ENCODE data around the gene CDC5L.
A peak's percentile ranks its signal among the peaks of the same experiment; 100 is the strongest.
"Not testable (repeated sequence)": the region's sequence is repeated elsewhere in the genome, so short reads cannot be mapped to it uniquely, and the experiment has no call there.

CDC5L gene

GRCh38 chr6:44387346-44388134 lies at the start of gene CDC5L:
CDC5L (plus strand) TSS chr6:44387706; CDS start chr6:44387824, 118 bp downstream.
- peak; percentile 100 for DNase-seq

GRCh38 chr6:44338228-44339122 lies 49.0 kb upstream of the CDC5L start:
- DNase-seq, result peak; percentile 76 to 80

GRCh38 chr6:44339301-44339700 lies 48.2 kb upstream of the CDC5L start:
- no peak for DNase-seq

GRCh38 chr6:44339763-44340625 lies 47.5 kb upstream of the CDC5L start:
- no peak for DNase-seq

GRCh38 chr6:44341095-44341890 lies 46.2 kb upstream of the CDC5L start:
- no peak for DNase-seq

GRCh38 chr6:44342052-44342451 lies 45.5 kb upstream of the CDC5L start:
- peak; percentile 49 to 54 for DNase-seq

- no peak for DNase-seq
These were observed 45.0 kb upstream of the CDC5L start, which contains the start of gene SPATS1 for GRCh38 chr6:44342489-44342888. SPATS1 (plus strand) TSS chr6:44342650; CDS start chr6:44343096, 446 bp downstream.

- DNase-seq, result not testable (repeated sequence)
These were observed 40.7 kb upstream of the CDC5L start for GRCh38 chr6:44346818-44347217.

- DNase-seq, result no peak
These were observed 37.4 kb upstream of the CDC5L start for GRCh38 chr6:44349904-44350649.

GRCh38 chr6:44350650-44350994 lies 36.9 kb upstream of the CDC5L start:
- not testable (repeated sequence) for DNase-seq

- no peak for DNase-seq
These were observed 35.2 kb upstream of the CDC5L start for GRCh38 chr6:44352259-44352658.

GRCh38 chr6:44353336-44353735 lies 34.2 kb upstream of the CDC5L start:
- DNase-seq, result no peak

- DNase-seq, result no peak
These were observed 31.9 kb upstream of the CDC5L start for GRCh38 chr6:44355640-44356039.

- no peak for DNase-seq
These were observed 31.0 kb upstream of the CDC5L start for GRCh38 chr6:44356487-44356886.

- no peak for DNase-seq
These were observed 27.5 kb upstream of the CDC5L start for GRCh38 chr6:44359973-44360372.

GRCh38 chr6:44361947-44362346 lies 25.6 kb upstream of the CDC5L start:
- no peak for DNase-seq

- no peak for DNase-seq
These were observed 24.1 kb upstream of the CDC5L start for GRCh38 chr6:44363377-44363926.

- no peak for DNase-seq
These were observed 20.7 kb upstream of the CDC5L start for GRCh38 chr6:44366781-44367180.

GRCh38 chr6:44367681-44368080 lies 19.8 kb upstream of the CDC5L start:
- DNase-seq, result no peak

- no peak for DNase-seq
These were observed 14.5 kb upstream of the CDC5L start for GRCh38 chr6:44373051-44373450.

- DNase-seq, result no peak
These were observed 13.7 kb upstream of the CDC5L start for GRCh38 chr6:44373787-44374186.
